ENCODE results near the gene SPATA7.

The SPATA7 gene

GRCh38 chr14:88348546-88348945, 36.9 kb upstream of the SPATA7 start:
- no peak overlapping the region for H4K8ac ChIP-seq (ENCODE audit: low read length)
- H3K79me1 ChIP-seq (replicated peaks; ENCODE audit: low read length, poor library complexity, severe bottlenecking): no peaks in the 10 kb centered on the region
- H3K27me3 ChIP-seq (ENCODE audit: control insufficient read depth in 1 of 2, insufficient read depth in 1 of 2, low read length in 2 of 2): no peaks in the 10 kb centered on the region
- H2AK5ac ChIP-seq (ENCODE audit: low read length, severe bottlenecking): no peak overlapping the region
- no peak overlapping the region for H3K4me2 ChIP-seq (ENCODE audit: low read length, poor library complexity, severe bottlenecking)
- no peak overlapping the region for H3K4me3 ChIP-seq (ENCODE audit: insufficient read depth in 1 of 2, low read depth in 1 of 2, low read length in 2 of 2)
- H3K4ac ChIP-seq (ENCODE audit: low read depth in 1 of 2, low read length in 2 of 2): no peak overlapping the region
- H4K91ac ChIP-seq (ENCODE audit: low read length): no peak overlapping the region
- no peak overlapping the region for H2BK120ac ChIP-seq (ENCODE audit: low read depth, low read length)
- H3K9me3 ChIP-seq (ENCODE audit: control insufficient read depth, low read length): no peaks in the 10 kb centered on the region
- no peak overlapping the region for H3K14ac ChIP-seq (ENCODE audit: low read length in 2 of 2)
- no peak overlapping the region for H2BK5ac ChIP-seq (ENCODE audit: low read depth, low read length, poor library complexity, severe bottlenecking)
- H3K36me3 ChIP-seq (ENCODE audit: control insufficient read depth in 1 of 2, insufficient read depth in 2 of 2, low read depth in 1 of 2, low read length in 2 of 2): no peaks in the 10 kb centered on the region
- no peaks in the 10 kb centered on the region for H3K4me1 ChIP-seq (ENCODE audit: control insufficient read depth, insufficient read depth, low read depth, low read length)
- no peak overlapping the region for H2BK12ac ChIP-seq (ENCODE audit: low read length in 2 of 2)
- H3K9ac ChIP-seq (ENCODE audit: low read length): no peak overlapping the region
- 69% methylated on average over 3 of the region's 3 CpGs for WGBS
- no peak for DNase-seq
- H3K18ac ChIP-seq (ENCODE audit: low read depth in 1 of 2, low read length in 2 of 2): no peak overlapping the region
- no peak overlapping the region for H2BK15ac ChIP-seq (ENCODE audit: low read depth, poor library complexity, severe bottlenecking)
- no peak overlapping the region for H3K23ac ChIP-seq (ENCODE audit: low read length in 2 of 2)
- no peak overlapping the region for H3K27ac ChIP-seq (ENCODE audit: low read length, poor library complexity, severe bottlenecking)
- no peak overlapping the region for H2AFZ ChIP-seq (ENCODE audit: low read depth, low read length)

- no peak overlapping the region for H2BK120ac ChIP-seq (ENCODE audit: low read depth, low read length)
- H3K36me3 ChIP-seq (ENCODE audit: control insufficient read depth in 1 of 2, insufficient read depth in 2 of 2, low read depth in 1 of 2, low read length in 2 of 2): no peaks in the 10 kb centered on the region
- 69% methylated on average over 3 of the region's 4 CpGs for WGBS
- no peak overlapping the region for H3K4ac ChIP-seq (ENCODE audit: low read depth in 1 of 2, low read length in 2 of 2)
- no peak overlapping the region for H4K91ac ChIP-seq (ENCODE audit: low read length)
- no peak overlapping the region for H3K23ac ChIP-seq (ENCODE audit: low read length in 2 of 2)
- H3K4me1 ChIP-seq (ENCODE audit: control insufficient read depth, insufficient read depth, low read depth, low read length): no peaks in the 10 kb centered on the region
- H3K18ac ChIP-seq (ENCODE audit: low read depth in 1 of 2, low read length in 2 of 2): no peak overlapping the region
- no peak overlapping the region for H3K4me3 ChIP-seq (ENCODE audit: insufficient read depth in 1 of 2, low read depth in 1 of 2, low read length in 2 of 2)
- H2BK5ac ChIP-seq (ENCODE audit: low read depth, low read length, poor library complexity, severe bottlenecking): no peak overlapping the region
- no peaks in the 10 kb centered on the region for H3K27me3 ChIP-seq (ENCODE audit: control insufficient read depth in 1 of 2, insufficient read depth in 1 of 2, low read length in 2 of 2)
- H4K8ac ChIP-seq (ENCODE audit: low read length): no peak overlapping the region
- H3K4me2 ChIP-seq (ENCODE audit: low read length, poor library complexity, severe bottlenecking): no peak overlapping the region
- no peaks in the 10 kb centered on the region for H3K9me3 ChIP-seq (ENCODE audit: control insufficient read depth, low read length)
- no peaks in the 10 kb centered on the region for H3K79me1 ChIP-seq (replicated peaks; ENCODE audit: low read length, poor library complexity, severe bottlenecking)
- H2AK5ac ChIP-seq (ENCODE audit: low read length, severe bottlenecking): no peak overlapping the region
- no peak overlapping the region for H3K9ac ChIP-seq (ENCODE audit: low read length)
- H2AFZ ChIP-seq (ENCODE audit: low read depth, low read length): no peak overlapping the region
- no peak overlapping the region for H2BK12ac ChIP-seq (ENCODE audit: low read length in 2 of 2)
- H2BK15ac ChIP-seq (ENCODE audit: low read depth, poor library complexity, severe bottlenecking): no peak overlapping the region
- no peak overlapping the region for H3K27ac ChIP-seq (ENCODE audit: low read length, poor library complexity, severe bottlenecking)
- H3K14ac ChIP-seq (ENCODE audit: low read length in 2 of 2): no peak overlapping the region
- DNase-seq: no peak
These were observed 33.3 kb upstream of the SPATA7 start for GRCh38 chr14:88351966-88352691.

GRCh38 chr14:88352698-88353097, 32.8 kb upstream of the SPATA7 start:
- WGBS: 71% methylated on average over 3 of the region's 3 CpGs
- peaks cover 0 to 3% of the 10 kb centered on the region in 2 experiments for H3K27me3 ChIP-seq (ENCODE audit: control insufficient read depth in 1 of 2, insufficient read depth in 1 of 2, low read length in 2 of 2)

GRCh38 chr14:88354358-88354757, 31.1 kb upstream of the SPATA7 start:
- Histone ChIP-seq H2BK120ac (ENCODE audit: low read depth, low read length) (no peak overlapping the region), H3K23ac (ENCODE audit: low read length in 2 of 2) (no peak overlapping the region), H2BK5ac (ENCODE audit: low read depth, low read length, poor library complexity, severe bottlenecking) (no peak overlapping the region), H3K79me1 (replicated peaks; ENCODE audit: low read length, poor library complexity, severe bottlenecking) (no peaks in the 10 kb centered on the region), H3K36me3 (ENCODE audit: control insufficient read depth in 1 of 2, insufficient read depth in 2 of 2, low read depth in 1 of 2, low read length in 2 of 2) (no peaks in the 10 kb centered on the region), H2AFZ (ENCODE audit: low read depth, low read length) (no peak overlapping the region), H3K4me2 (ENCODE audit: low read length, poor library complexity, severe bottlenecking) (no peak overlapping the region), H2BK12ac (ENCODE audit: low read length in 2 of 2) (no peak overlapping the region), H3K9ac (ENCODE audit: low read length) (no peak overlapping the region), H3K4me1 (ENCODE audit: control insufficient read depth, insufficient read depth, low read depth, low read length) (no peaks in the 10 kb centered on the region), H3K9me3 (ENCODE audit: control insufficient read depth, low read length) (no peaks in the 10 kb centered on the region), H2BK15ac (ENCODE audit: low read depth, poor library complexity, severe bottlenecking) (no peak overlapping the region), H3K4ac (ENCODE audit: low read depth in 1 of 2, low read length in 2 of 2) (no peak overlapping the region), H4K91ac (ENCODE audit: low read length) (no peak overlapping the region), H3K27ac (ENCODE audit: low read length, poor library complexity, severe bottlenecking) (no peak overlapping the region), H4K8ac (ENCODE audit: low read length) (no peak overlapping the region), H3K18ac (ENCODE audit: low read depth in 1 of 2, low read length in 2 of 2) (no peak overlapping the region), H3K4me3 (ENCODE audit: insufficient read depth in 1 of 2, low read depth in 1 of 2, low read length in 2 of 2) (no peak overlapping the region), H3K27me3 (ENCODE audit: control insufficient read depth in 1 of 2, insufficient read depth in 1 of 2, low read length in 2 of 2) (peaks cover 0 to 3% of the 10 kb centered on the region in 2 experiments), H2AK5ac (ENCODE audit: low read length, severe bottlenecking) (no peak overlapping the region), H3K14ac (ENCODE audit: low read length in 2 of 2) (no peak overlapping the region)
- WGBS: 58% methylated on average over 3 of the region's 3 CpGs
- no peak for DNase-seq

More at GRCh38 chr14:88352698-88353097, 32.8 kb upstream of the SPATA7 start:
- no peaks in the 10 kb centered on the region for H3K36me3 ChIP-seq (ENCODE audit: control insufficient read depth in 1 of 2, insufficient read depth in 2 of 2, low read depth in 1 of 2, low read length in 2 of 2)
- no peak overlapping the region for H3K23ac ChIP-seq (ENCODE audit: low read length in 2 of 2)
- no peak overlapping the region for H4K8ac ChIP-seq (ENCODE audit: low read length)
- no peak overlapping the region for H2BK12ac ChIP-seq (ENCODE audit: low read length in 2 of 2)
- H3K4me3 ChIP-seq (ENCODE audit: insufficient read depth in 1 of 2, low read depth in 1 of 2, low read length in 2 of 2): no peak overlapping the region
- no peaks in the 10 kb centered on the region for H3K4me1 ChIP-seq (ENCODE audit: control insufficient read depth, insufficient read depth, low read depth, low read length)
- no peaks in the 10 kb centered on the region for H3K9me3 ChIP-seq (ENCODE audit: control insufficient read depth, low read length)
- no peak overlapping the region for H3K27ac ChIP-seq (ENCODE audit: low read length, poor library complexity, severe bottlenecking)
- no peak overlapping the region for H3K4ac ChIP-seq (ENCODE audit: low read depth in 1 of 2, low read length in 2 of 2)
- no peak overlapping the region for H4K91ac ChIP-seq (ENCODE audit: low read length)
- no peak overlapping the region for H2AK5ac ChIP-seq (ENCODE audit: low read length, severe bottlenecking)
- H2BK15ac ChIP-seq (ENCODE audit: low read depth, poor library complexity, severe bottlenecking): no peak overlapping the region
- H3K79me1 ChIP-seq (replicated peaks; ENCODE audit: low read length, poor library complexity, severe bottlenecking): no peaks in the 10 kb centered on the region
- no peak overlapping the region for H3K18ac ChIP-seq (ENCODE audit: low read depth in 1 of 2, low read length in 2 of 2)
- no peak overlapping the region for H2BK120ac ChIP-seq (ENCODE audit: low read depth, low read length)
- no peak overlapping the region for H3K9ac ChIP-seq (ENCODE audit: low read length)
- peak overlapping the region; percentile 31 for H2BK5ac ChIP-seq (ENCODE audit: low read depth, low read length, poor library complexity, severe bottlenecking)
- DNase-seq: no peak
- H2AFZ ChIP-seq (ENCODE audit: low read depth, low read length): no peak overlapping the region
- H3K4me2 ChIP-seq (ENCODE audit: low read length, poor library complexity, severe bottlenecking): no peak overlapping the region
- H3K14ac ChIP-seq (ENCODE audit: low read length in 2 of 2): no peak overlapping the region

All from mesenchymal stem cell (in vitro differentiated cells and primary cell).